Suprapubic skin (tissue), 3 donors: ENCODE measurements around the gene MCTP2.

Experiments
- POLR2AphosphoS5 ChIP-seq, 3 donors: sonication (generic); formaldehyde crosslinking; IDR thresholded peaks; one replicate each; pipeline ENCODE4 v1.6.1; 2017; ENCODE audit warnings: antibody characterized with exemption in 3 of 3
- TF ChIP-seq, protein P1 (sequence below), 2 donors: fragments of 200-600 bp in 1 of 2; fragments of 450-650 bp in 1 of 2; sonication (generic) in 1 of 2; IDR thresholded peaks; one replicate each; pipeline ENCODE4 v1.5.1; 2016 to 2019; ENCODE audit warnings: antibody characterized with exemption in 2 of 2, mild to moderate bottlenecking in 1 of 2, moderate library complexity in 1 of 2

DNA sequence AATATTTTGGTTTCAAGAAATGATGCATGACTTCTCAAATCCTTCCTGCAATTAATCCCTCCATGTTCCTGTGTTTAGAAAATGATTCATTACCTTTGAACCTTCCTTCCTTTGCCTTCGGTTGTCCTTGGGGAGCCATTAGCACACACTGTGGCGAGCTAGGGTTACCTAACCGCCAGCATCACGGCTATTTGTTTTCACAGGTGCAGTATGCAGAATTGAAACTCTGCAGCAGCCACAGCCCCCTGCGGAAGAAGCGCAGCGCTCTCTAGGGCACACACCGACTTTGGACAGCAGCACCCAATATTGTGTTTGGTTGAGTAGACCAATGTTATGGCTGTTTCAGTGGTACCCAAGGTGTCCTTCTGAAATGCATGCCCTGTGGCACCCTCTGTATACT, 247.4 kb downstream of the MCTP2 start:
- TF ChIP-seq POLR2AphosphoS5 (IDR thresholded peaks at IDR 0.05), result no peak
- TF ChIP-seq, protein P1, sequence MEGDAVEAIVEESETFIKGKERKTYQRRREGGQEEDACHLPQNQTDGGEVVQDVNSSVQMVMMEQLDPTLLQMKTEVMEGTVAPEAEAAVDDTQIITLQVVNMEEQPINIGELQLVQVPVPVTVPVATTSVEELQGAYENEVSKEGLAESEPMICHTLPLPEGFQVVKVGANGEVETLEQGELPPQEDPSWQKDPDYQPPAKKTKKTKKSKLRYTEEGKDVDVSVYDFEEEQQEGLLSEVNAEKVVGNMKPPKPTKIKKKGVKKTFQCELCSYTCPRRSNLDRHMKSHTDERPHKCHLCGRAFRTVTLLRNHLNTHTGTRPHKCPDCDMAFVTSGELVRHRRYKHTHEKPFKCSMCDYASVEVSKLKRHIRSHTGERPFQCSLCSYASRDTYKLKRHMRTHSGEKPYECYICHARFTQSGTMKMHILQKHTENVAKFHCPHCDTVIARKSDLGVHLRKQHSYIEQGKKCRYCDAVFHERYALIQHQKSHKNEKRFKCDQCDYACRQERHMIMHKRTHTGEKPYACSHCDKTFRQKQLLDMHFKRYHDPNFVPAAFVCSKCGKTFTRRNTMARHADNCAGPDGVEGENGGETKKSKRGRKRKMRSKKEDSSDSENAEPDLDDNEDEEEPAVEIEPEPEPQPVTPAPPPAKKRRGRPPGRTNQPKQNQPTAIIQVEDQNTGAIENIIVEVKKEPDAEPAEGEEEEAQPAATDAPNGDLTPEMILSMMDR (IDR thresholded peaks at IDR 0.05), result no peak
